ENCODE measurements around the gene PRORP.

GRCh38 chr14:35159742-35160409 lies 37.5 kb downstream of the PRORP start:
- TF ChIP-seq ZFX (IDR thresholded peaks at IDR 0.05) = no peak
- TF ChIP-seq, protein P1, sequence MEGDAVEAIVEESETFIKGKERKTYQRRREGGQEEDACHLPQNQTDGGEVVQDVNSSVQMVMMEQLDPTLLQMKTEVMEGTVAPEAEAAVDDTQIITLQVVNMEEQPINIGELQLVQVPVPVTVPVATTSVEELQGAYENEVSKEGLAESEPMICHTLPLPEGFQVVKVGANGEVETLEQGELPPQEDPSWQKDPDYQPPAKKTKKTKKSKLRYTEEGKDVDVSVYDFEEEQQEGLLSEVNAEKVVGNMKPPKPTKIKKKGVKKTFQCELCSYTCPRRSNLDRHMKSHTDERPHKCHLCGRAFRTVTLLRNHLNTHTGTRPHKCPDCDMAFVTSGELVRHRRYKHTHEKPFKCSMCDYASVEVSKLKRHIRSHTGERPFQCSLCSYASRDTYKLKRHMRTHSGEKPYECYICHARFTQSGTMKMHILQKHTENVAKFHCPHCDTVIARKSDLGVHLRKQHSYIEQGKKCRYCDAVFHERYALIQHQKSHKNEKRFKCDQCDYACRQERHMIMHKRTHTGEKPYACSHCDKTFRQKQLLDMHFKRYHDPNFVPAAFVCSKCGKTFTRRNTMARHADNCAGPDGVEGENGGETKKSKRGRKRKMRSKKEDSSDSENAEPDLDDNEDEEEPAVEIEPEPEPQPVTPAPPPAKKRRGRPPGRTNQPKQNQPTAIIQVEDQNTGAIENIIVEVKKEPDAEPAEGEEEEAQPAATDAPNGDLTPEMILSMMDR (conservative IDR thresholded peaks at IDR 0.05) = no peak

Measured in C4-2B (cell line).